Urinary bladder (tissue), 4 donors: ENCODE data around the gene PAX7. TPM values are rescaled to one million over a fixed set of nuclear protein-coding genes. Genes with fewer than 3 reads are reported as not detected.

Experiments
- DNase-seq: peaks from one replicate; pipeline ENCODE4 v3.0.0-alpha.2; 2015; ENCODE audit errors: extremely low spot score
- H3K27ac ChIP-seq: one replicate; pipeline ENCODE4 v1.5.1; 2013; ENCODE audit warnings: low read depth, mild to moderate bottlenecking, moderate library complexity
- H3K36me3 ChIP-seq: one replicate; pipeline ENCODE4 v1.6.1; 2013; ENCODE audit warnings: mild to moderate bottlenecking, moderate library complexity; ENCODE audit not compliant: insufficient read depth
- H3K4me1 ChIP-seq: one replicate; pipeline ENCODE4 v1.6.1; 2013; ENCODE audit warnings: mild to moderate bottlenecking, moderate library complexity; ENCODE audit not compliant: insufficient read depth
- H3K4me3 ChIP-seq: one replicate; pipeline ENCODE4 v1.5.1; 2013; ENCODE audit warnings: low read depth, low read length
- WGBS: extraction: QIAGEN DNeasy Blood & Tissue Kit; methylation state at CpG from one replicate; pipeline ENCODE4 v1.1.7; 2013; 5-methylcytosine and 5-hydroxymethylcytosine counted together
- polyA plus RNA-seq: library from polyadenylated mRNA; stranded (reverse); fragments of 200-250 nt; gene quantifications from one replicate; pipeline ENCODE4 v1.2.3, GENCODE V29; 2013
- total RNA-seq: library from RNA; depleted of rRNA; stranded (reverse); fragments of >200 nt; gene quantifications from one replicate; pipeline ENCODE4 v1.2.3, GENCODE V29; 2014
- donor health status: healthy with polysubstance abuse.
- donor health status: healthy.

PAX7 gene
- total and polyA plus RNA-seq, 2 donors: 0.95 TPM; not detected in 1

GRCh38 chr1:18606443-18607288 is 24.0 kb upstream of the PAX7 start:
- H3K36me3 ChIP-seq: no peaks in the 10 kb centered on the region
- no peak overlapping the region for H3K27ac ChIP-seq
- WGBS: 64% methylated on average over 19 of the region's 19 CpGs
- no peak overlapping the region for H3K4me3 ChIP-seq
- no peak for DNase-seq
- H3K4me1 ChIP-seq: no peaks in the 10 kb centered on the region

DNA sequence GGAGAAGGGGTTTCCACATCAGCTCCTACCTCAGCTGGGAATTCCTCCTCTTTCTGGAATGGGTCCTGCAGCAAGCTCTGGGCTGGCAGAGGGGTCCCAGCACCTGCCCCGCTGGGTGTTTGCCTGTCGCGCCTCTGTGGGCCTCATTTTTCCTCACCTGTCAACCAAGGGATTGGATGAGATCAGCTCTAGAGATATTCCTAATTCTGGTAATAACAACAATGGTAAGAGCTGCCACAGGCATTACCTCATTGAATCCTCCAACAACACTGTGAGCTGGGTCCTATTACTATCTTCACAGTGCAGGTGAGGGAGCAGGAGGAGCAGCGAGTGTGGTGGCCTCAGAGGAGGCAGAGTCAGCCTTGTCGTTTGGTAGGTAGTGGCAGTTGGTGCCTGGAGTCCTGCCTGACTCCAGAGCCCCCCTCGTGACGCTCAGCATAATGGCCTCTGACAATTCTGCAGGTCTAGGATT is 23.3 kb upstream of the PAX7 start:
- Histone ChIP-seq H3K36me3 (no peaks in the 10 kb centered on the region), H3K4me3 (no peak overlapping the region), H3K4me1 (no peaks in the 10 kb centered on the region), H3K27ac (no peak overlapping the region)
- no peak for DNase-seq
- 65% methylated on average over 7 of the region's 7 CpGs for WGBS

DNA sequence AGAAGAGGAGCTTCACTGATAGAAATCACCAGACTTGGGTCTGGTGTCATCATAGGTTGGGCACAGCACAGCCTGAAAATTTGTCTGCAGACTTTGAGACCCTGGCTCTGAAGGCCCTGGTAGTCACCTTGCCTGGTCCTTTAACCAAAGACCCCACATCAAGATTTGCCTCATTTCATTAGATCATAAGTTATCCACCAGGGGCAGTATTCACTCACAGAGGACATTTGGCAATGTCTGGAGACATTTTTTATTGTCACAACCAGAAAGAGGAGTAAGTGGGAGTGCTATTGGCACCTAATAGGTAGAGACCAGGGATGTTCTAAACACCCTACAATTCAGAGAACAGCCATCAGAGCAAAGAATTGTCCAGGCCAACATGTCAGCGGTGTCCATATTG is 22.1 kb upstream of the PAX7 start:
- Histone ChIP-seq H3K4me3 (no peak overlapping the region), H3K36me3 (no peaks in the 10 kb centered on the region), H3K27ac (no peak overlapping the region), H3K4me1 (no peaks in the 10 kb centered on the region)
- no peak for DNase-seq
- 96% methylated on average over 1 of the region's 1 CpG for WGBS

- Histone ChIP-seq H3K4me1 (no peaks in the 10 kb centered on the region), H3K27ac (no peak overlapping the region), H3K36me3 (no peaks in the 10 kb centered on the region), H3K4me3 (no peak overlapping the region)
- 50% methylated on average over 8 of the region's 8 CpGs for WGBS
- no peak for DNase-seq
Measured at GRCh38 chr1:18611311-18611710, 19.3 kb upstream of the PAX7 start.

DNA sequence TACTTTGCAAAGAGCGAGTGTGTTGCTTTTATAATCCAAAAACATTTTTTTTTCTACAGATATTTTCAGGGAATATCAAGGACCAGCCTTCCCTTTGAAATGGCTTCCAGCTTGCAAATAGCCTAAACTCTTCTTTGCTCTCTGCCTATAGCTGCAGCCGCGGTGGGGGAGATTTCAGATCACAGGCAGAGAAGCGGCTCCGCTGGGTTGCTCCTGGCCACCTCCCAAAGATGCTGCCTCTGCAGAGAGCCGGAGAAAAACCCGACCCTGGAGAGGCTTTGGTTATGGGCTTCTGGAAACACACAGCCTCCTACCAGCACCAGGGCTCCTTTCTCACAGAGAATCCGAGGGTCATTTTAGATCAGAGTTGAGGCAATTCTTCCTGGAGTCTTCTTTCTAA is 18.6 kb upstream of the PAX7 start:
- Histone ChIP-seq H3K36me3 (no peaks in the 10 kb centered on the region), H3K4me1 (no peaks in the 10 kb centered on the region), H3K4me3 (no peak overlapping the region), H3K27ac (no peak overlapping the region)
- no peak for DNase-seq
- WGBS: 15% methylated on average over 8 of the region's 8 CpGs

DNA sequence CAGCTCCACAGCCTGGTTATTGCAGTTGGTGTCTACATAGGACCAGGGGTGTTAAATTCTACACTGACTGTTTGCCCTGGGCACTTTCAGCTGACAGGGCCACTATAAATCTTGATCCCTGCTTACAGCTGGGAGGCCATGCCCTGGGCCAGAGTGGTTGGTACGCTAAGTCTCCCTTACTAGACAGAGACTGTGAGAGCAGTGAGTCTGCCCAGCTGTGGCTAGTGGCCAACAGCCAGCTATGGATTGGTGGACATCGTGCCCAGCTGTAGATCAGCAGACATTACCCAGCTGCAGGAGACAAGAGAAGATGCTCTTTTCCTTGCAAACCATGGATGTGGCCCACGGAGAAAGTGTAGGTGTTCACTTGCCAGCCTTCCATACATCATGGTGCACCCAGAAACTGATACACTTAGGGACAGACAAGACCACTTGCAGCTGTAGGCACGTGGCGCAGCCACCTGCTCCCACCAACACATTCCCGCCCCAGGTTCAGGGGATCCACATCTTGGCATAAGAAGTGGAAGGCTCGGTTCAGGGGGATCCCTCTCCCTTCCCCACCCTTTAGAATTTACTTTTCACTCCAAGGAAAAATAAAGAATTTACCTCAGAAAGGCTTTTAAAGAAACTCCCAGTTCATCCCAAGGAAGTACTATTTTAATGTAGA is 16.4 kb upstream of the PAX7 start:
- Histone ChIP-seq H3K27ac (no peak overlapping the region), H3K4me3 (no peak overlapping the region), H3K36me3 (no peaks in the 10 kb centered on the region), H3K4me1 (no peaks in the 10 kb centered on the region)
- no peak for DNase-seq
- WGBS: 66% methylated on average over 7 of the region's 7 CpGs

- no peak overlapping the region for H3K4me3 ChIP-seq
- 59% methylated on average over 10 of the region's 10 CpGs for WGBS
- H3K4me1 ChIP-seq: no peaks in the 10 kb centered on the region
- DNase-seq: no peak
- no peak overlapping the region for H3K27ac ChIP-seq
- no peaks in the 10 kb centered on the region for H3K36me3 ChIP-seq
Measured at GRCh38 chr1:18618546-18619466, 11.8 kb upstream of the PAX7 start.

DNA sequence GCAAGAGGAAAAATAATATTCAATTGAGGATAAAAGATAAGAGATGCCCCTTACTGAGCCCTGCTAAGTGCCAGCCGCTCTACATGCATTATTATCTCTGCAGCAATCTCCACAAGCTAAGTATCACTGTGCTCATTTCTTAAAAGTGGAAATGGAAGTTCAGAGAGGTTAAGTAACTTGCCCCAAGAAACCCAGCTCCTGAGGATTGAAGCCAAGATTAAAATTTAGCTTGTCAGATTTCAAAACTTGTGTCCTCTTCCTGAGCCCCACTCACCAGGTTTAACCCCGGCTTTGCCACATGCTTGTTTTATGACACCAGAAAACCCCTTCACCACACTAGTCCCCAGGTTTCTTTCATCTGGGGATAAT is 11.2 kb upstream of the PAX7 start:
- no peak for DNase-seq
- WGBS: 63% methylated on average over 2 of the region's 2 CpGs
- H3K4me1 ChIP-seq: no peaks in the 10 kb centered on the region
- H3K27ac ChIP-seq: no peak overlapping the region
- H3K4me3 ChIP-seq: no peak overlapping the region
- no peaks in the 10 kb centered on the region for H3K36me3 ChIP-seq

DNA sequence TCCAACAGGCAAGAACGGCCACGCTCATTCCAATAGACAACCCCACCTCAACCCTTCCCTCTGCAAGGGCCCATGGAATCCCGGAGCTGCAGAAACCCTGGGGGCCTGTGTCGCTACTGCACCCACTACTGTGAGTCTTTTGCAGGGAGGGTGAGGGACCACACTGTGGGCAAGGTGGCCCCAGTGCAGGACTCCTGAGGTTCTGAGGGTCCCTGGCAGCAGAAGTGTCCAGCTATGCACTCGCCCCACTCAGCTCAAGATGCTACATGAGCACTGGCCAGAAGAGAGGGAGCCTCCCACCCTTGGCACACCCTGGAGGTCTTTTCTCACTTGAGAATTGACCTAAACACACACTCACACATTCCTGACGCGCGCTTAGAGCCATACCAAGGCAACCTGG is 2.1 kb upstream of the PAX7 start:
- H3K36me3 ChIP-seq: no peaks in the 10 kb centered on the region
- no peak overlapping the region for H3K4me3 ChIP-seq
- 74% methylated on average over 8 of the region's 8 CpGs for WGBS
- H3K4me1 ChIP-seq: no peaks in the 10 kb centered on the region
- H3K27ac ChIP-seq: no peak overlapping the region
- DNase-seq: no peak

DNA sequence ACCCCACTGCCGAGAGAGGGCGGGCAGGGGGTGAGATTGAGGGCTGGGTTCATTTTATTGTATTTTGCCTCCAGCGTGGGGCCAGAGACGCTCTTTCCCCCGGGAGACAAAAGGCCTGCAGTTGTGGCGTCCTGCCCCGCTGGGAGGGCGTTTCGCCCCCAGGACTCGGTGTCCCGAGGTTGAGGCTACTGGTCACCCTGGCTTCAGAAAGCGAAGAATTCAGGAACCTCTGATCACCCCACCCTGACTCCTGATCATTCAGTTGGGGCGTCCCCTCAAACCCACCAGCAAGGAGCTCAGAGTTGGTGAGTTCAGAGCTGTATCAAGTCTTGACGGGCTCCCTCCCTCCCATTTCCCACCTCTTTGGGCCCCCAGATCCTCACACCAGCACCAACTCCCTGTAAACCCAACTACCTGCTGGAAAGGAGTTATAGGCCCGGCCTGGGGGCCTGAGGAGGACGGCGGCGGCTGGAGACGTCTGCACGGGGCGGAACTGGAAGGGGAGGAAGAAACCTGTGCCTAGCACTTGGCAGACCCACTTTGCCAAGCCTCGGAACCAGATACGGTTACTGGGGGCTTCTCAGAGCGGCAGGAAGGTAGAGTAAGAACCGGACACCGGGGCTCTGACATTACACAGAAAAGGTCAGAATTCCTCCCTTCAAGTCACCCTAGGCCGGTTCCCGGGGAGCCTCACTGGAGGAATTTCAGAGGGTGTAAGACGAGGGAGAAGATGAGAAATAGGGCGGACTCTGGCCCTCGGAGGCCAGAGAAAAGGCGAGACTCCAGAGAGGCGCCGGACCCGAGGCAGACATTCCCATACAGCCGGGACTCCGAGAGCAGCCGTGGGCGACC is 761 bp upstream of the PAX7 start:
- no peaks in the 10 kb centered on the region for H3K4me1 ChIP-seq
- 12% methylated on average over 39 of the region's 39 CpGs for WGBS
- H3K27ac ChIP-seq: no peak overlapping the region
- no peaks in the 10 kb centered on the region for H3K36me3 ChIP-seq
- no peak for DNase-seq
- H3K4me3 ChIP-seq: no peak overlapping the region

- DNase-seq: no peak
- 3% methylated on average over 53 of the region's 53 CpGs for WGBS
- H3K27ac ChIP-seq: no peak overlapping the region
- no peaks in the 10 kb centered on the region for H3K36me3 ChIP-seq
- peak overlapping the region; percentile 16 for H3K4me3 ChIP-seq
- no peaks in the 10 kb centered on the region for H3K4me1 ChIP-seq
Measured at GRCh38 chr1:18631496-18632217, 1.0 kb downstream of the PAX7 start.

DNA sequence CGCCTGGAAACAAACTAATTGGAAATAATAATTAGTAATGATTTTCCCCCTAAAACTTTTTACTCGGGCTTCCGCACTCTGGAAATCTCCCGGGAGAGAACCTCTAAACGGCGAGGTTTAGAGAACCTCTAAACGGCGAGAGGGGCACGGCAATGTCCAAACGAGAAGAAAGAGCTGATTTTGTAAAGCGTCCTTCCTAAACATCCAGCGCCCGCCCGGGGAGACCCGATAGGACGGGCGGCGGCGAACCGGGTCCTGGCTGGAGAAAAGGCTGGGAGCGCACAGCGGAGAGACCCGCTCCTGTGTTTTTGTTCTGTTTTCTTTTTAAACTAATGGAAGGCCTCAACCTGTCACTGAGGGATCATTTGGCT is 1.6 kb downstream of the PAX7 start:
- Histone ChIP-seq H3K4me1 (no peaks in the 10 kb centered on the region), H3K27ac (no peak overlapping the region), H3K4me3 (no peak overlapping the region), H3K36me3 (no peaks in the 10 kb centered on the region)
- no peak for DNase-seq
- 4% methylated on average over 23 of the region's 23 CpGs for WGBS
